ENCODE measurements around the gene PPM1L.

GRCh38 chr3:160941885-160942494, 186.0 kb downstream of the PPM1L start:
- peak; percentile 95 for TF ChIP-seq CTCF (IDR thresholded peaks at IDR 0.05; ENCODE audit: borderline replicate concordance, extremely low read depth, low read length, poor library complexity, severe bottlenecking)
- TF ChIP-seq EZH2 (IDR thresholded peaks at IDR 0.05; ENCODE audit: borderline replicate concordance, low read depth, low read length, severe bottlenecking) = no peak
